AG09309 (cell line): ENCODE data around the gene TFDP1.

Experiments used
- DNase-seq: peaks from one replicate; pipeline ENCODE4 v3.0.0-alpha.2; 2010; ENCODE audit warnings: low read depth
- H3K4me3 ChIP-seq: 2 replicates; pipeline ENCODE4 v1.5.1; 2011; ENCODE audit warnings: mild to moderate bottlenecking, low read depth, low read length, moderate library complexity; ENCODE audit not compliant: control insufficient read depth
- TF ChIP-seq, protein P1 (sequence below): IDR thresholded peaks from 2 replicates; pipeline ENCODE4 v1.5.1; 2011; ENCODE audit warnings: mild to moderate bottlenecking, low read depth, low read length, inconsistent platforms; ENCODE audit not compliant: insufficient read depth, control insufficient read depth; ENCODE audit errors: missing control alignments

The TFDP1 gene

DNA sequence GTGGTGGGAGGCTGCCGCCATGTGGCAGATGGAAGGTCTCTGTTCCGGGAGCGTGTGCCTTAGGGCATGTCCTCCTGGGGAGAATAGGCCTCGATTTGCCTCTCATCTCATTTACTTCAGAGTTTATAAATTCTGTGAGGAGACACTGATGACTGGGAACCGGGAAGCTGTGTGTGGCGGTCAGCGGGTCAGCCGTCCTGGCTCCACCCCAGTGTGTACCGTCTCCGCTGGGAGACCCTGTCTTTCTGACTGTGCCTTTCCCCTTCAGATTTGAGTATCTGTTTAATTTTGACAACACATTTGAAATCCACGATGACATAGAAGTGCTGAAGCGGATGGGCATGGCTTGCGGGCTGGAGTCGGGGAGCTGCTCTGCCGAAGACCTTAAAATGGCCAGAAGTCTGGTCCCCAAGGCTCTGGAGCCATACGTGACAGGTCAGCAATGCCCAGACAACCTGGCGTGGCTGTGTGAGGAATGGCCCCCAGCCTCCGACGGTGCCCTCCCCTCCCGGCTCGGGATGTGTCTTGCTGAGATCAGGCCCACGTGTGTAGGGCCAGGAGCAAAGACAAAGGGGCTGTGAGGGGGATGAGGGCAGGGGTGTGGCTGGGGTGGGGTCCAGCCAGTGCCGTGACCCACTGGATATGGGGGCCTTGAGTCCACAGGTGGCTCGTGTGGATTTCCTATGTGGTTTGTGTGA lies 51.9 kb downstream of the TFDP1 start:
- DNase-seq, result no peak
- TF ChIP-seq, protein P1, sequence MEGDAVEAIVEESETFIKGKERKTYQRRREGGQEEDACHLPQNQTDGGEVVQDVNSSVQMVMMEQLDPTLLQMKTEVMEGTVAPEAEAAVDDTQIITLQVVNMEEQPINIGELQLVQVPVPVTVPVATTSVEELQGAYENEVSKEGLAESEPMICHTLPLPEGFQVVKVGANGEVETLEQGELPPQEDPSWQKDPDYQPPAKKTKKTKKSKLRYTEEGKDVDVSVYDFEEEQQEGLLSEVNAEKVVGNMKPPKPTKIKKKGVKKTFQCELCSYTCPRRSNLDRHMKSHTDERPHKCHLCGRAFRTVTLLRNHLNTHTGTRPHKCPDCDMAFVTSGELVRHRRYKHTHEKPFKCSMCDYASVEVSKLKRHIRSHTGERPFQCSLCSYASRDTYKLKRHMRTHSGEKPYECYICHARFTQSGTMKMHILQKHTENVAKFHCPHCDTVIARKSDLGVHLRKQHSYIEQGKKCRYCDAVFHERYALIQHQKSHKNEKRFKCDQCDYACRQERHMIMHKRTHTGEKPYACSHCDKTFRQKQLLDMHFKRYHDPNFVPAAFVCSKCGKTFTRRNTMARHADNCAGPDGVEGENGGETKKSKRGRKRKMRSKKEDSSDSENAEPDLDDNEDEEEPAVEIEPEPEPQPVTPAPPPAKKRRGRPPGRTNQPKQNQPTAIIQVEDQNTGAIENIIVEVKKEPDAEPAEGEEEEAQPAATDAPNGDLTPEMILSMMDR, result no peak
- H3K4me3 ChIP-seq, result no peak overlapping the region

DNA sequence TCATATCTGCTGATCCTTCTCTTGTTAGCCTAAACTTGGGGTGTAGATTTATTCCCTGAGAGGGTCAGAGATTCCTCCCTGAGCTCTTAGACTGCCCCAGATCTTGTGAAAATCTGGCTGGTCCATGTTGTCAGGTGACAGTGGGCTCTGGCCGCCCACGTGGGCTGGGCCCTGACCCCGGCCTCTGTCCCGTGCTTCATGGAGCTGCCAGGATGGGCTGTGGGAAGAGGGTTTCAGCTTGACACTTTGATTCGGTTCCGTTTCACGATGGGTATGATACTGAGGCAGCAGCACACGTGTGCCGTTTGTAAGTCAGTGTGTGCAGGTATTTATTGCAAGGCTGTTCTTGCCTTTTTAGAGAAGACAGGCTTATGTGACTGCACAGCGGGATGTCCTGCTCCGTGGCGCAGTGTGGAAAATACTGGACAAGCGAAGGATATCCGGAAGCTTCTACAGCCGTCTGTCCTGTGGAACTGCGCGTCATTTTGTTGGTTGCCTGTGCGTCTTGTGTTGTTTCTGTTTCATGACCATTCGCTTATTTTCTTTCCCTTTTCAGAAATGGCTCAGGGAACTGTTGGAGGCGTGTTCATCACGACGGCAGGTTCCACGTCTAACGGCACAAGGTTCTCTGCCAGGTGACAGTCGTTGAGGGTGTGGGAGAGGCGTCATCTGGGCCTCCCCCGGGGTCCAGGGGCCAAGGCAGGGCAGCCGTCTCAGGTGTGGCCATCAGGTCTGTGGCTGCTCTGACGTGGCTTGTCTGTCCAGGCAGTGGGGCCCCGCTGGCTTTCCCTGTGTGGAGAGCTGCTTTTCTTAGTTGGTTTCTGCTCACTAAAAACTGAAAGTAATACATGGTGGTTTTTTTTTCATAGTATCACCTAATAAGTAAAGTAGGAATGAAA lies 53.0 kb downstream of the TFDP1 start:
- no peak for DNase-seq
- H3K4me3 ChIP-seq, result no peak overlapping the region
- TF ChIP-seq, protein P1, result no peak

DNA sequence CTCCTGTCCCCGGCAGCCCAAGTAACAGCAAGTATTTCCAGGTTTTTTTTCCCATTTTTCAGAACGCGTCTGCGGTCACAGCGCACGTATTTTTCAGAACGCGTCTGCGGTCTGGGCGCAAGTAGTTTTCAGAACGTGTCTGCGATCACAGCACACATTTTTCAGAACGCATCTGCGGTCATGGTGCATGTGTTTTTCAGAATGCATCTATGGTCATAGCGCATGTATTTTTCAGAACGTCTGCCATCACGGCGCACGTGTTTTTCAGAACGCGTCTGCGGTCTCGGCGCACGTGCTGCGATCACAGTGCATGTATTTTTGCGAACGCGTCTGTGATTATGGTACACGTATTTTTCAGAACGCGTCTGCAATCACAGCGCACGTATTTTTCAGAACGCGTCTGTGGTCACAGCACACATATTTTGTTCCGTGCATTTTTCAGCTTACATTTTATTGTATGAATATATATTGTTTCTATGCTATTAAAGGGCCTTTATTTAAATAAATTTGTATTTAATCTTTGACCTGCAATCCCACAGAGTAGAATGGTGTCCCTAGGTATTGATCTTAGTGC lies 53.7 kb downstream of the TFDP1 start:
- TF ChIP-seq, protein P1, result no peak
- no peak overlapping the region for H3K4me3 ChIP-seq
- DNase-seq, result no peak

DNA sequence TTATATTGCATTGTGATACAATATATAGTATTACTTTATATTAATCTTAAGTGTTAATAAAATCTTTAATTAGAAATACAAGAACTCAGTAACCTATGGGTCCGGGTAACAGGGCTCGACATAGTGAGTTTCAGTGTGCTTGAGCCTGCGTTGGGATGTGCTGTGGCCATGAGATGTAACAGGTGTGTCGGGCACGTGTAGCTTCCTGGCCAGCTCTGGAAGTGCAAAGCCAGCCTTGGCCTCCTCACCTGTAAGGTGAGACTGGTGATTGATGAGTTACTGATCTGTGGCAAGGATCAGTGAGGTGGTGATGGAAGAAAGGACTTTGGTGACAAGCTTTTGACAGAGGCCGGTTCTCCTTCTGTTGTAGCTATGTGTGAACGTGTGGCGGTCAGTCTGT lies 54.3 kb downstream of the TFDP1 start:
- no peak for DNase-seq
- TF ChIP-seq, protein P1, result no peak

DNA sequence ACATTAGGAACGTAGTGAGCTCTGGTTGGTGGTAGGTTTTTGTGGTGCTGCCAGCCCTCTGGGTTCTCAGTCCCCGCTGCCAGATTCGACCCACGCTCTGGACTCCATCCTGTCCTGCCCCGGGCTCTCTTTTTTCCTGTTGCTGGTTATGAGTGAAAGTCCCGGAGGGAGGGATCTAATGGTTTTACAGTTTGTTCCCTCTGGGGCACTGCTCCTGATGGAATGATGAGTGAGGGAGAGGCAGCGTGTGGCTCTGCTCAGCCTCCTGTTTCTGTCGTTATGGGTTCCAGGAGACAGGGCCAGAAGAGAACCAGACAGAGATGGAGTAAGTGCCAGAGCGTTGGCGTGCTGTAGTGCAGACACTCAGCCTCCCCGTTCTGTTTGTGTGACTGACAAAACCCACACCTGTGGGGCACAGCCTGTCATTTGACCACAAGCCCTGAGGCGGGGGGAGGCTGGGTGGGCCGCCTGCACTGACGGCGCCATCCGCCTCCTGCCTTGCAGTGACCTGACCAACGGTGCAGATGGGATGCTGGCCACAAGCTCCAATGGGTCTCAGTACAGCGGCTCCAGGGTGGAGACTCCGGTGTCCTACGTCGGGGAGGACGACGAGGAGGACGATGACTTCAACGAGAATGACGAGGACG lies 55.2 kb downstream of the TFDP1 start:
- TF ChIP-seq, protein P1, result no peak
- H3K4me3 ChIP-seq, result no peak overlapping the region
- DNase-seq, result no peak

More for the DNA sequence above, 54.3 kb downstream of the TFDP1 start:
- no peak overlapping the region for H3K4me3 ChIP-seq

DNA sequence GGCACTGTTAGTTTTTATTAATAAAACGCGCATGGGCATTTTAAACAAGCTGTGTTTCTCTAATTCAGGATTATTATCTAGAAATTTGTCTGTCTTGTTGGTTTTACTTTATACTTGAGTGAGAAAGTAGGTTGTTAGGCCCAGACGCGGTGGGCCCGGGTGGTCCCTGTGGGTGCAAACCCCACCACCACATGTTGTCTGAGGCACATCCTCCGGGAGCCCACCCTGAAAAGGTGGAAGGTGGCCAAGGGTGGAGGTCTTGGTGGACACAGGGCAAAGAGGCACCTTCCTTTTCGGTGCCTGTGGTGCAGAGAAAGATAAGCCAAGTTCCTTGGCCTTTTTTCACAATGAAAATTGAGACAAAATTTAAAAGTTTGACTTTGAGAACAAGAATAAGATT lies 56.9 kb downstream of the TFDP1 start:
- no peak overlapping the region for H3K4me3 ChIP-seq
- no peak for DNase-seq
- TF ChIP-seq, protein P1, result no peak
